MM.1S (cell line): ENCODE measurements around the gene SMIM26.

Source experiments
- CTCF ChIP-seq: fragments of 300-600 bp; sonication (generic); IDR thresholded peaks from 2 replicates; pipeline ENCODE4 v1.5.1; 2016; ENCODE audit warnings: antibody characterized with exemption, low read length, mixed read lengths
- EZH2 ChIP-seq: fragments of 300-600 bp; sonication (generic); optimal IDR thresholded peaks from 2 replicates; pipeline ENCODE3; 2017; ENCODE audit warnings: low read depth, mild to moderate bottlenecking, antibody characterized with exemption, low read length, mixed read lengths

GRCh38 chr20:18533978-18534644, 33.1 kb upstream of the SMIM26 start:
- TF ChIP-seq CTCF (no peak), EZH2 (no peak)
